ENCODE measurements around the gene CEP57. TPM values are rescaled to one million over a fixed set of nuclear protein-coding genes. Genes with fewer than 3 reads are reported as not detected.
A peak's percentile ranks its signal among the peaks of the same experiment; 100 is the strongest.

The CEP57 gene
- total RNA-seq, 1 experiment from 2014 or later, result 38.1 TPM

GRCh38 chr11:95816037-95816436 lies 25.7 kb downstream of the CEP57 start:
- Histone ChIP-seq H3K27me3 (ENCODE audit: low read length) (no peaks in the 10 kb centered on the region), H3K4me1 (ENCODE audit: insufficient read depth, low read length) (no peaks in the 10 kb centered on the region), H3F3A (ENCODE audit: low read length, unreplicated experiment) (no peaks in the 10 kb centered on the region), H3K36me3 (ENCODE audit: low read depth, low read length) (peaks cover 24% of the 10 kb centered on the region), H3K9ac (ENCODE audit: low read length) (no peak overlapping the region), H3K4me3 (ENCODE audit: low read length) (no peak overlapping the region), H3K79me2 (ENCODE audit: low read length) (no peaks in the 10 kb centered on the region), H3K27ac (ENCODE audit: low read length) (no peak overlapping the region), H3K4me2 (ENCODE audit: low read length) (no peak overlapping the region), H2AFZ (ENCODE audit: low read length) (no peak overlapping the region), H3K9me3 (ENCODE audit: low read length) (no peaks in the 10 kb centered on the region), H4K20me1 (ENCODE audit: low read length) (no peaks in the 10 kb centered on the region), H3K9me2 (replicated peaks; ENCODE audit: low read length) (no peaks in the 10 kb centered on the region)
- no peak for ATAC-seq
- BruUV-seq (replicated peaks), result no TSS peak
- intact Hi-C loops (cut with micrococcal nuclease), result no loop called here
- ChIA-PET POLR2A (ENCODE audit: unreplicated experiment) (no interaction called here), CTCF (no interaction called here)
- DNase-seq, result no peak
- TF ChIP-seq EZH2 (IDR thresholded peaks at IDR 0.05; ENCODE audit: low read length, unreplicated experiment), result no peak

- CTCF ChIA-PET, result interaction anchor here (0.7 kb wide), 1 partner anchor 568 kb away, joined by 3 read pairs; the partner anchor contains the start of gene CCDC82
- Histone ChIP-seq H3K4me2 (ENCODE audit: low read length) (no peak overlapping the region), H3K36me3 (ENCODE audit: low read depth, low read length) (peaks cover 30% of the 10 kb centered on the region), H3K9ac (ENCODE audit: low read length) (no peak overlapping the region), H4K20me1 (ENCODE audit: low read length) (no peaks in the 10 kb centered on the region), H3K4me1 (ENCODE audit: insufficient read depth, low read length) (peaks cover 7% of the 10 kb centered on the region; the same call in 1 of the 2 replicates), H3K9me2 (replicated peaks; ENCODE audit: low read length) (no peaks in the 10 kb centered on the region), H3K27me3 (ENCODE audit: low read length) (no peaks in the 10 kb centered on the region), H3K27ac (ENCODE audit: low read length) (no peak overlapping the region), H3K79me2 (ENCODE audit: low read length) (no peaks in the 10 kb centered on the region), H2AFZ (ENCODE audit: low read length) (no peak overlapping the region), H3K9me3 (ENCODE audit: low read length) (no peaks in the 10 kb centered on the region), H3F3A (ENCODE audit: low read length, unreplicated experiment) (no peaks in the 10 kb centered on the region), H3K4me3 (ENCODE audit: low read length) (no peak overlapping the region)
- POLR2A ChIA-PET (ENCODE audit: unreplicated experiment), result no interaction called here
- ATAC-seq (peak; percentile 96), DNase-seq (peak; percentile 53)
- no TSS peak for BruUV-seq (replicated peaks)
- intact Hi-C loops (cut with micrococcal nuclease), result no loop called here
- TF ChIP-seq EZH2 (IDR thresholded peaks at IDR 0.05; ENCODE audit: low read length, unreplicated experiment), result no peak
- no peak for TF ChIP-seq CTCF (conservative IDR thresholded peaks at IDR 0.05; ENCODE audit: low read depth, low read length)
- no peak for TF ChIP-seq EZH2phosphoT487 (IDR thresholded peaks at IDR 0.05; ENCODE audit: borderline replicate concordance, low read length)
These were observed 31.3 kb downstream of the CEP57 start for GRCh38 chr11:95821640-95822039.

- Histone ChIP-seq H3K79me2 (ENCODE audit: low read length) (no peaks in the 10 kb centered on the region), H3K4me1 (ENCODE audit: insufficient read depth, low read length) (peaks cover 20% of the 10 kb centered on the region), H3K9me3 (ENCODE audit: low read length) (no peaks in the 10 kb centered on the region), H3K27me3 (ENCODE audit: low read length) (no peaks in the 10 kb centered on the region), H3F3A (ENCODE audit: low read length, unreplicated experiment) (peaks cover 8% of the 10 kb centered on the region), H3K9me2 (replicated peaks; ENCODE audit: low read length) (no peaks in the 10 kb centered on the region), H3K9ac (ENCODE audit: low read length) (no peak overlapping the region), H3K4me2 (ENCODE audit: low read length) (no peak overlapping the region), H2AFZ (ENCODE audit: low read length) (no peak overlapping the region), H3K27ac (ENCODE audit: low read length) (no peak overlapping the region), H3K4me3 (ENCODE audit: low read length) (no peak overlapping the region), H4K20me1 (ENCODE audit: low read length) (no peaks in the 10 kb centered on the region), H3K36me3 (ENCODE audit: low read depth, low read length) (peaks cover 27% of the 10 kb centered on the region)
- CTCF ChIA-PET, result no interaction called here
- no peak for TF ChIP-seq CTCF (conservative IDR thresholded peaks at IDR 0.05; ENCODE audit: low read depth, low read length)
- TF ChIP-seq EZH2 (IDR thresholded peaks at IDR 0.05; ENCODE audit: low read length, unreplicated experiment), result no peak
- TF ChIP-seq EZH2phosphoT487 (IDR thresholded peaks at IDR 0.05; ENCODE audit: borderline replicate concordance, low read length), result no peak
- no peak for DNase-seq
- ATAC-seq, result no peak
- POLR2A ChIA-PET (ENCODE audit: unreplicated experiment), result no interaction called here
- BruUV-seq (replicated peaks), result no TSS peak
- intact Hi-C loops (cut with micrococcal nuclease), result no loop called here
These were observed 37.4 kb downstream of the CEP57 start for GRCh38 chr11:95827696-95828095.
